ENCODE data around the gene GLDC.

Gene GLDC

GRCh38 chr9:6584881-6585597 is 60.5 kb downstream of the GLDC start:
- H3K27ac ChIP-seq: no peak overlapping the region
- TF ChIP-seq ZFX (IDR thresholded peaks at IDR 0.05) (no peak), CTCF (conservative IDR thresholded peaks at IDR 0.05) (peak; percentile 71)

- H3K27ac ChIP-seq: no peak overlapping the region
- TF ChIP-seq CTCF (conservative IDR thresholded peaks at IDR 0.05): no peak
- no peak for TF ChIP-seq ZFX (IDR thresholded peaks at IDR 0.05)
Observed at GRCh38 chr9:6581253-6581652, 64.3 kb downstream of the GLDC start.

GRCh38 chr9:6579613-6580012 is 65.9 kb downstream of the GLDC start:
- TF ChIP-seq CTCF (conservative IDR thresholded peaks at IDR 0.05): no peak
- TF ChIP-seq ZFX (IDR thresholded peaks at IDR 0.05): no peak
- H3K27ac ChIP-seq: no peak overlapping the region

- H3K27ac ChIP-seq: no peak overlapping the region
- no peak for TF ChIP-seq ZFX (IDR thresholded peaks at IDR 0.05)
- TF ChIP-seq CTCF (conservative IDR thresholded peaks at IDR 0.05): no peak
Observed at GRCh38 chr9:6576987-6577386, 68.5 kb downstream of the GLDC start.

- H3K27ac ChIP-seq: no peak overlapping the region
- TF ChIP-seq CTCF (conservative IDR thresholded peaks at IDR 0.05): no peak
- no peak for TF ChIP-seq ZFX (IDR thresholded peaks at IDR 0.05)
Observed at GRCh38 chr9:6575324-6576034, 70.0 kb downstream of the GLDC start.

GRCh38 chr9:6567140-6567591 is 78.4 kb downstream of the GLDC start:
- H3K27ac ChIP-seq: no peak overlapping the region

More at GRCh38 chr9:6567140-6567591, 78.4 kb downstream of the GLDC start:
- no peak for TF ChIP-seq CTCF (conservative IDR thresholded peaks at IDR 0.05)
- no peak for TF ChIP-seq ZFX (IDR thresholded peaks at IDR 0.05)
